Upper lobe of left lung (tissue), 6 donors: ENCODE measurements around the gene SLC16A4. TPM values are rescaled to one million over a fixed set of nuclear protein-coding genes. Genes with fewer than 3 reads are reported as not detected.
"Not testable (repeated sequence)": the region's sequence is repeated elsewhere in the genome, so short reads cannot be mapped to it uniquely, and the experiment has no call there.

ENCODE experiments used
- ATAC-seq, 2 donors: fragments of 200-7000 bp; cut with Tn5 transposase; one replicate each; pipeline ENCODE4 v1.9.1; 2022; ENCODE audit warnings: mild to moderate bottlenecking in 2 of 2, moderate library complexity in 2 of 2; ENCODE audit not compliant: low FRiP score in 2 of 2
- DNase-seq, 2 donors: peaks; one replicate each; pipeline ENCODE4 v3.0.0-alpha.2; 2019 to 2020
- H3K27ac ChIP-seq, 4 donors: fragments of 200-600 bp; sonication (generic); one replicate each; pipeline ENCODE4 v1.5.1; 2016 to 2019
- H3K27me3 ChIP-seq, 4 donors: fragments of 200-600 bp; sonication (generic); one replicate each; pipeline ENCODE4 v1.5.1; 2017 to 2019
- H3K36me3 ChIP-seq, 4 donors: fragments of 200-600 bp; sonication (generic); one replicate each; pipeline ENCODE4 v1.5.1; 2016 to 2019
- H3K4me1 ChIP-seq, 4 donors: fragments of 200-600 bp; sonication (generic); one replicate each; pipeline ENCODE4 v1.5.1; 2018 to 2019
- H3K4me3 ChIP-seq, 4 donors: fragments of 200-600 bp; sonication (generic); one replicate each; pipeline ENCODE4 v1.5.1; 2017 to 2019; ENCODE audit warnings: mild to moderate bottlenecking in 2 of 4, moderate library complexity in 1 of 4
- H3K9me3 ChIP-seq, 4 donors: fragments of 200-600 bp; sonication (generic); one replicate each; pipeline ENCODE4 v1.5.1; 2018 to 2019
- EP300 ChIP-seq, 4 donors: sonication (generic); formaldehyde crosslinking; IDR thresholded peaks; one replicate each; pipeline ENCODE4 v1.5.1; 2017; ENCODE audit warnings: antibody characterized with exemption in 4 of 4, control low read depth in 2 of 4
- POLR2A ChIP-seq, 4 donors: fragments of 450-650 bp; IDR thresholded peaks; one replicate each; pipeline ENCODE4 v1.5.1; 2016 to 2017; ENCODE audit warnings: antibody characterized with exemption in 4 of 4, mild to moderate bottlenecking in 2 of 4
- POLR2AphosphoS5 ChIP-seq, 2 donors: sonication (generic); formaldehyde crosslinking; IDR thresholded peaks; one replicate each; pipeline ENCODE4 v1.5.1; 2017; ENCODE audit warnings: antibody characterized with exemption in 2 of 2
- WGBS, 2 donors: methylation state at CpG; one replicate each; pipeline ENCODE4 v1.1.5; 2017 to 2018; 5-methylcytosine and 5-hydroxymethylcytosine counted together
- total RNA-seq, 6 donors: library from RNA; depleted of rRNA in 4 of 6; stranded (reverse); fragments of >200 nt in 4 of 6; gene quantifications; one replicate each; pipeline versions ENCODE4 v1.1.0 to v1.2.1, GENCODE V29; 2016 to 2021
- TF ChIP-seq, protein P1 (sequence below), 6 experiments: fragments of 450-650 bp in 4 of 6; fragments of 200-600 bp in 2 of 6; sonication (generic) in 2 of 6; IDR thresholded peaks; one replicate each; pipeline ENCODE4 v1.5.1; 2016 to 2019; ENCODE audit warnings: antibody characterized with exemption in 6 of 6
- donor health status: DM: no; HTN: no; CAD: no; lungs with moderate emphysema.
- donor health status: DM: no; HTN: yes; CAD: no; lungs with severe emphysema.

The SLC16A4 gene
- total RNA-seq, 6 donors from 2014 or later: 7.8 to 23.0 (median 15.4) TPM

DNA sequence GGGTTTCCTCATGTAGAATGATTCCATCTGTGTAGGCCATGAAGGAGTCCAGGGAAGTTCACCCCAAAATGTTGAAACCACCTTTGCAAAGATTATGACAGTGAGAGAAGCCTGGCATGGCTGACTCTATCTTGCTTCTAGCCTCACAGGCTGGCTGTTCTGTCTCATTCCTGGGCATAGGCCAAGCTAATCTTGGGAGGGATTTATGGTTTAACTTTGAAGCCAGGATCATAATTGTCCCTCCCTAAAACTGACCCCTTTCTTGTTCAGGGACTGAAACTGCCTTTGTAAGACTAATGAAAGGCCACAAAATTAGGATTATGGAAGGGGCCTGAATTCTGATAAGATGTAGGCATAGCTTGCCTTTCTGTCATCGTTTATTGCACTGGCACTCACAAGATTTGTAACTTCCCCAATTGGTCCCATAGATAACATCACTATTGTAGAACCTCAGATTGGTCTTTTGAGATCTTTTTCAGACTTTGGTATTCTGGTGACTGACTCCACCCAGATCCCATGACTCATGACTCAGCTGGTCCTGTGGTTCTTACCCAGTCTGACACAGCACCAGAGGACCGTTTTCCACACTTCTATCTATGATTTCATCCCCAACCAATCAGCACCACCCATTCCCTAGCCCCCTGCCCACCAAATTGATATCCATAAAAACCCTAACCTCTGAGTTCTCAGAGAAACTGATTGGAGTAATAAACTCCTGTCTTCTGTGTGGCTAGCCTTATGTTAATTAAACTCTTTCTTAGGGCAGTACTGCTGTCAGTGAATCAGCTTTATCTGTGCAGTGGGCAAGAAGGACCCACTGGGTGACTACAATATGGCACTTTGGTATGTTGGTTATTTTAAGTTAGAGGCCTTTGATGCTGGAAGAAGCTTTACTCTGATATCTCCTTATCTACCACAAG lies 30.3 kb upstream of the SLC16A4 start:
- ATAC-seq (peak in 1 of 2 donors; percentile 83), DNase-seq (peak in 1 of 2 donors; percentile 65)
- Histone ChIP-seq H3K4me1 (peaks cover 0 to 8% (median 4%) of the 10 kb centered on the region in 4 donors), H3K4me3 (no peak overlapping the region), H3K36me3 (no peaks in the 10 kb centered on the region), H3K27ac (peak overlapping the region in 2 of 4 donors; percentile 39 to 46), H3K27me3 (no peaks in the 10 kb centered on the region), H3K9me3 (no peaks in the 10 kb centered on the region)
- TF ChIP-seq, protein P1, sequence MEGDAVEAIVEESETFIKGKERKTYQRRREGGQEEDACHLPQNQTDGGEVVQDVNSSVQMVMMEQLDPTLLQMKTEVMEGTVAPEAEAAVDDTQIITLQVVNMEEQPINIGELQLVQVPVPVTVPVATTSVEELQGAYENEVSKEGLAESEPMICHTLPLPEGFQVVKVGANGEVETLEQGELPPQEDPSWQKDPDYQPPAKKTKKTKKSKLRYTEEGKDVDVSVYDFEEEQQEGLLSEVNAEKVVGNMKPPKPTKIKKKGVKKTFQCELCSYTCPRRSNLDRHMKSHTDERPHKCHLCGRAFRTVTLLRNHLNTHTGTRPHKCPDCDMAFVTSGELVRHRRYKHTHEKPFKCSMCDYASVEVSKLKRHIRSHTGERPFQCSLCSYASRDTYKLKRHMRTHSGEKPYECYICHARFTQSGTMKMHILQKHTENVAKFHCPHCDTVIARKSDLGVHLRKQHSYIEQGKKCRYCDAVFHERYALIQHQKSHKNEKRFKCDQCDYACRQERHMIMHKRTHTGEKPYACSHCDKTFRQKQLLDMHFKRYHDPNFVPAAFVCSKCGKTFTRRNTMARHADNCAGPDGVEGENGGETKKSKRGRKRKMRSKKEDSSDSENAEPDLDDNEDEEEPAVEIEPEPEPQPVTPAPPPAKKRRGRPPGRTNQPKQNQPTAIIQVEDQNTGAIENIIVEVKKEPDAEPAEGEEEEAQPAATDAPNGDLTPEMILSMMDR (IDR thresholded peaks at IDR 0.05): no peak
- no peak for TF ChIP-seq POLR2AphosphoS5 (IDR thresholded peaks at IDR 0.05)
- TF ChIP-seq EP300 (IDR thresholded peaks at IDR 0.05): no peak
- TF ChIP-seq POLR2A (IDR thresholded peaks at IDR 0.05): no peak
- 47 to 51% methylated on average over 2 of the region's 2 CpGs for WGBS, 2 donors

DNA sequence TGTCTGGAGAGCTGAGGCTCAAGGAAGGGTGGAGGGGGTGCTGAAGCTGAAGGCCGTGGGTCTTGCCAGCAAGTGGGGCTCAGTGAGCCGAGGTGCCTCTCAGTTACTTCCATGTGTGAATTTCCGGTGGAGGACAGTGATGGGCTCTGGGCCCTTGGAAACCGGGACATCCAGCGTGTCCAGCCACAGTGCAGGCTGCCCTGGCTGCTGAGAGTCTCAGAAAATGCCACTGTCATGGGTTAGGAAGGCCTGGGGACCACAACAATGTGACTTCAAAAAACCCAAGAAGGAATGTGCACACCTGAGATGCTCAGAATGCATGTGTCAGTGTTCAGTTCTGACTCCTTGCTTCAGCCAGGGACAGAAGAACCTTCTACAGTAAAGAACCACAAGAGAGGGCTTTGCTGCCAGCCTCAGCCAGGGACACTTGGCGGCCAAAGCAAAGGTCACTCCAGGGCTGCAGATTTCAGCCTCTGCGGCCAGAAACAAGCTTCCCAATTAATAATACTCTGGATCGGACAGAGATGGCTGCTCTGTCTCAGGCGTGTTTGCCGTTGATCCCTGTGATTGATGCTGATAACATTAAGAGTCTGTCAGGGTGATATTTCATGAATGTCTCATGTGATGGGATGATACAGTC lies 29.3 kb upstream of the SLC16A4 start:
- Histone ChIP-seq H3K4me3 (no peak overlapping the region), H3K27me3 (no peaks in the 10 kb centered on the region), H3K36me3 (no peaks in the 10 kb centered on the region), H3K4me1 (peaks cover 0 to under 1% (median under 1%) of the 10 kb centered on the region in 4 donors), H3K27ac (peak overlapping the region in 2 of 4 donors; percentile 39 to 46), H3K9me3 (no peaks in the 10 kb centered on the region)
- TF ChIP-seq POLR2A (IDR thresholded peaks at IDR 0.05) (no peak), EP300 (IDR thresholded peaks at IDR 0.05) (no peak), POLR2AphosphoS5 (IDR thresholded peaks at IDR 0.05) (no peak)
- TF ChIP-seq, protein P1 (IDR thresholded peaks at IDR 0.05): no peak
- ATAC-seq: no peak
- WGBS, 2 donors: 89 to 94% methylated on average over 3 to 10 of the region's 10 CpGs
- DNase-seq: peak in 1 of 2 donors; percentile 20

DNA sequence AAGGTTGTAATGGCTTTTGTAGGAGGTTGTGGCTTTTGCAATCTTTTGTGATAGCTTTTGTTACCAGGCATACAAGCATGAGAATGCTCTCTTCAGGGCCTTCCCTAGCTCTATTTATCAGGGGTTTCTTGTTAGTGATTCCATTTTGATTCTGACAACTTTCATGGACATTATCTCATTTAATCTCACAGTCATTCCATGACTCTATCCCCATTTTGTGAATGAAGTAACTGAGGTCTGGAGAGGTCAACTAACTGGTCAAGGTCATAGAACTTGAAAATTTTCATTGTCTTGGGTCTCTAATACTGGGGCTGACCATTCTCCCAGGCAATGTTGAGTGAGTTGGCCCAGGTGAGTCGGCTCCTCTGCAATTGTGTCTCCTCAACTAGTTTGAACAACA lies 27.9 kb upstream of the SLC16A4 start:
- Histone ChIP-seq H3K4me3 (no peak overlapping the region), H3K27ac (no peak overlapping the region), H3K27me3 (no peaks in the 10 kb centered on the region), H3K36me3 (no peaks in the 10 kb centered on the region), H3K9me3 (no peaks in the 10 kb centered on the region), H3K4me1 (no peaks in the 10 kb centered on the region)
- ATAC-seq: no peak
- no peak for DNase-seq
- TF ChIP-seq, protein P1 (IDR thresholded peaks at IDR 0.05): no peak
- TF ChIP-seq POLR2A (IDR thresholded peaks at IDR 0.05) (no peak), EP300 (IDR thresholded peaks at IDR 0.05) (no peak)
- 86 to 95% methylated on average over 1 of the region's 1 CpG for WGBS, 2 donors

DNA sequence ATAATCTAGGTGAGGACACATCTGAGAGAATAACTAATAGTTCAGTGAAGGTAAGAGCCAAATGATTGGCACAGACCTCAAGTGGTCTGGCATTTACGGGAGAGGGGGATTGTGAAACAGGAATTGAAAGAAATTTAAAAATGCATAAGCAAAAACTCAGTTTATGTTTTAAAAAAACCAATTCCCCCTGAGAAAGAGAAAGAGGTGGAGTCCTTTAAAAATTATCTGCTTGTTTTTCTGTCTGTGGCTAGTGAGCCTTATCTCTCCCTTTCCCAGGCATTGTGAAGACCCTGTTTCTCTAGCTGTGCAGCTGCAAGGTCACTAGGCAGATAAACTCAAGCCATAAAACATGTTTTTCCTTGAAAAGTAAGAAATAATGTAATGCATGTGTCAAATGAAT lies 22.2 kb upstream of the SLC16A4 start:
- H3K27me3 ChIP-seq, H3K27ac ChIP-seq, ATAC-seq, H3K4me3 ChIP-seq, H3K36me3 ChIP-seq, H3K9me3 ChIP-seq, DNase-seq: not testable (repeated sequence)
- peaks cover 8 to 14% (median 11%) of the 10 kb centered on the region in 4 donors for H3K4me1 ChIP-seq
- WGBS, 2 donors: 30 to 44% methylated on average over 1 of the region's 1 CpG

DNA sequence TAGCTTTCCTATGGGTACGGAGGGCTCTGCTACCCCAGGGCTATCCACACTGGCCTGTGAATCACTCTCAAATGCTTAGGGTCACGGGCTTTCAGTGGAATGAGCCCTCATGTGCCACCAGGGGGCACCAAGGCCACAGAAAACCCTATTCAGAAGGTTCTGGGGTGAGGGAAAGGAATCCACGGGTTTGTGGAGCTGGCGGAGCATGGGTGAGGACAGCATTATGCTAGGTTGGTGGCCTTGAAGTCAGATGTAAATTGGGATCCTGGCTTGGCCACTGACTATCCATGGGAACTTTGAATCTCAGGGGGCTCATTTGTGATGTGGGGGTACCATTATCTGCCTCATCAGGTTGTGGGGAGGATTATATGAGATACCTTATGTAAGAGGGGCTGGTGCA lies 21.8 kb upstream of the SLC16A4 start:
- no peaks in the 10 kb centered on the region for H3K36me3 ChIP-seq
- 13 to 22% methylated on average over 4 of the region's 4 CpGs for WGBS, 2 donors
- ATAC-seq: peak; percentile 80 to 84

More for the DNA sequence above, 21.8 kb upstream of the SLC16A4 start:
- TF ChIP-seq POLR2AphosphoS5 (IDR thresholded peaks at IDR 0.05) (no peak), POLR2A (IDR thresholded peaks at IDR 0.05) (no peak), EP300 (IDR thresholded peaks at IDR 0.05) (no peak)
- TF ChIP-seq, protein P1 (IDR thresholded peaks at IDR 0.05): peak; percentile 61 to 90 (median 75)
- Histone ChIP-seq H3K27me3 (no peaks in the 10 kb centered on the region), H3K4me3 (no peak overlapping the region), H3K9me3 (no peaks in the 10 kb centered on the region), H3K4me1 (peaks cover 9 to 15% (median 12%) of the 10 kb centered on the region in 4 donors), H3K27ac (no peak overlapping the region)
- peak in 1 of 2 donors; percentile 77 for DNase-seq
